Stimulated activated naive CD4-positive, alpha-beta T cell treated with Interleukin-2 at 50 U/mL for 16 hours (primary cell): ENCODE measurements around the gene OXSR1.
"Not testable (repeated sequence)": the region's sequence is repeated elsewhere in the genome, so short reads cannot be mapped to it uniquely, and the experiment has no call there.

ENCODE experiments used
- DNase-seq: peaks from one replicate; lab custom pipeline; 2025; lab: John Stamatoyannopoulos, UW

The OXSR1 gene

DNA sequence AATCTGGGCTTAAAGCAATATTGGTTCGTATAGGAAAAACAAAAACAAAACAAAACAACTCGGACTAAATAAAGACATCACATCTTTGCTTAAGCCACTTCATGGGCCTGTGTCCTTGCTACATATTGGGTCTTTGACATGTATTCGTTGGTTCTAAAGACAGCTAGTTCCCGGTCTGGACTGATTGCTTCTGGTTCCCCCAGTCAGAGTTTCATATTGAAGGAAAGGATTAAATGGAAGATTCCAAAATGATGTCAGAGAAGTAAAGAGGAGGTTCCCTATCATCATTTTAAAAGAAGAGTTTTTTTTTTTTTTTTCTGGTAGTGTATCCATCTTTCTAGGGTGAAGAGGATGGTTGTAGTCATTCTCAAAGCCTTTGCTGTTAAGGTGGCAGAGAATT, 2.3 kb downstream of the OXSR1 start:
- no peak for DNase-seq

DNA sequence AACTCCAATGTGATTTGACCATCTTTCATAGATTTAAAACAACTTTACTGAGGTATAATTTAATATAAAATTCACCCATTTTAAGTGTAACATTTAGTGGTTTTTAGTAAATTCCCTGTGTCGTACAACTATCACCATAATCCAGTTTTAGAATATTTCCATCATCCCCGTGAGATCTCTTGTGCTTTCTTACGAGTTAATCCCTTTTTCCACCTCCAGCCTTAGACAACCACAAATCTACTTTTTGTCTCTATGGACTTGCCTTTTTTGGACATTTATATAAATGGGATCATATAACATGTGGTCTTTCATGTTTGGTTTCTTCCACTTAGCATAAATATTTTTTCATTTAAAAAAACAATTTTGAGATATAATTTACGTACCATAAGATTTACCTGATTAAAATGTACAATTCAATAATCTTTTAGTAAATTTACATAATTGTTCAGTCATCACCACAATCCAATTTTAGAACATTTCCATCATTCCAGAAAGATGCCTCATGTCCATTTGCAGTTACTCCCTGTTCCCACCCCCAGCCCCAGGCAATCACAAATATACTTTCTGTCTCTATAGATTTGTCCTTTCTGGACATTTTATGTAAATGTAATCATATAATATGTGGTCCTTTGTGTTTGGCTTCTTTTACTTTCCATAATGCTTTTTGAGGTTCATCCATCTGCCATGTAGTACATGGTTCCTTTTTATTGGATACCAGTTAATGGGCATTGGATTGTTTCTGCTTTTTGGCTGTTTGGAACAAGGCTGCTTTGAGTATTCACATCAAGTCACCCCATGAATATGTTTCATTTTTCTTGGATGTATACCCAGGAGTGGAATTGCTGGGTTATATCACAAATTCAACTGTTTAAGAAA, 3.1 kb downstream of the OXSR1 start:
- DNase-seq = no peak

DNA sequence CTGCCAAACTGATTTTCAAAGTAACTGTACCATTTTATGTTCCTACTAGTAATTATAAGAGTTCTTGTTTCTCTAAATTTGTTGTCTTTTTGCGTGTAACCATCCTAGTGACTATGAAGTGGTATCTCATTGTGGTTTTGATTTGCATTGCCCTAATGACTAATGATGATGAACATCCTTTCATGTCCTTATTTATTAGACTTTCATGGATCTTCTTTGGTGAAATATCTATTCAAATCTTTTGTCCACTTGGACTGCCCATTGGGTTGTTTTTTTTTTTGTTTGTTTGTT, 3.6 kb downstream of the OXSR1 start:
- DNase-seq = no peak

DNA sequence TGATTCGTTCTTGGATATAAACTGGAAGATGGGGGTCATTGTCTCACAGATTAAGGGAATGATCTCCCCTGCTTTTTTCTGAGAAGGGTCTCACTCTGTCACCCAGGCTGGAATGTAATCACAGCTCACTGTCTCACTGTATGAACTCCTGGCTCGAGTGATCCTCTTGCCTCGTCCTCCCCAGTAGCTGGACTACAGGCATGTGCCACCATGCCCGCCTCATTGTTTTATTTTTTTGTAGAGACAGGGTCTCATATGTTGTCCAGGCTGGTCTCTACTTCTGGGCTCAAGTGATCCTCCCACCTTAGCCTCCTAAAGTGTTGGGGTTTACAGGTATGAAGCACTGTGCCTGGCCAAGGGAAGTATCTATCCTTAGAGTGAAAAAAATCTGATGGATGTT, 5.4 kb downstream of the OXSR1 start:
- DNase-seq = no peak

DNA sequence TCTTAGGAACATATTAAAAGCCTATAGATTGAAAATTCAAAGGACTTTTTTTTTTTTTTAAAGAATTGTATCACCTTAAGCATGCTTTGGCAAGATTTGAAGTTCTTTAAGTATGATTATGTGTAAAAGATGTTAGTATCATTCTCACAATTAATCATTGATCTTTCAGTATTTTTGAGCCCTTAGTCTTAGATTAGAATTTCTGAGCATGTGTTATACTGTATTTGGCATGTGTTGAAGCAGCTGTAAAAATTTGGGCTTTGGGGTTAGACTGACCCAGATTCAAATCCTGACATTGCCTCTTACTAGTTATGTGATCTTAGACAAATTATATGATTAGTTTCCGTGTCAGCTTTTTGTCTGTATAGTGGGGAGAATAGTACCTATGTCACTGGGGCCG, 6.3 kb downstream of the OXSR1 start:
- DNase-seq = no peak

DNA sequence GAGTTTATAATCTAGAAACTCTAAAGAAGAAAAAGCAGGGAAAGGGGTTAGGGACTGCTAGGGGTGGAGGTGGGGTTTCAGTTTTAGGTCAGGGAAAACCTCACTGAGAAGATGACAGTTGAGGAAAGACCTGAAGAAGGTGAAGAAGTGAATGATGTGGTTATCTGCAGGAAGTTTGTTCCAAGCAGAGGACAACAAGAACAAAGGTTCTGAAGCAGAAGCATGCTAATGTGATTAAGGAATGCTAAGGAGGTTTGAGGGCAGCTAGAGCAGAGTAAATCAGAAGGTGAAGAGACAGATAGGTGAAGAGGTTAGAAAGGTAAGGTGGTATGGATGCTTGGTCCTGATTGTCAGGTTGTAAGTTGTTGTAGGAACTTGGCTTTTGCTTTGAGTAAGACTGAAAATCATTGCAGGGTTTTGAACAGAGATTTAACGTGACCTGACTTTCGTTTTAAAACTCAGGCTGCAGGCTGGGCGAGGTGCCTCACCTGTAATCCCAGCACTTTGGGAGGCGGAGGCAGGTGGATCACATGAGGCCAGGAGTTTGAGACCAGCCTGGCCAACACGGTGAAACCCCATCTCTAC, 8.6 kb downstream of the OXSR1 start:
- DNase-seq = no peak

DNA sequence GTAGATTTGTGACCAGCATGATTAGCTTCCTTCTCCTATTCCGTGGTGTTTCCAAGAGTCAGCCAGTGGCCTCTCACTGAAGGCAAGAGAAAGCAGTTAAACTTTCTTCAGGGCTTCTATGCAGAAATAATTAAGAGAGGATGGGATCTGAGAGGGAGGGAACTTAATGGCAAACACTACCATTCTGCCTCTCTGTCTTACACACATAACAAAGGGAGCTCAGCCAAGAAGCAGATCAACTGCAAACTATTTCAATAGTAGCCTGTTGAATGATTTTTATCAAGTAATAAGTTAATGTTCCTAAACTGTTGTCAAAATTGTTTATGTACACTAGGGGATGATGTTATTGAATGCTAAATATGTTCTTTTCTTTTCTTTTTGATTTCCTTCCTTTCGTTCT, 11.8 kb downstream of the OXSR1 start:
- no peak for DNase-seq

DNA sequence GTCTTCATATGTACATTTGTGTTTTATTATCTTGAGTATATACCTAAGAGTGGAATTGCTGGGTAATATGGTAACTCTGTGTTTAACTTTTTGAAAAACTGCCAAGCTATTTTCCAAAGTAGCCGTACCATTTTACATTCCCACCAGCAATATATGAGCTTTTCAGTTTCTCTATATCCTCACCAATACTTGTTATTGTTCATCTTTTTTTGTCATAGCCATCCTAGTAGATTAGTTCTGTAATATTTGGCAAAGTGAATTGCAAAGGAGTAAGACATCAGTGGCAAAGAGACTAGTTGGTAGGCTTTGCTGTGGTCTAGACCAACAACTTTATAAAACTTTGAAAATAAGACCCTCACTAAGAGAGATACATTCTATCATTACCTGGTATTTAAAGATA, 21.4 kb downstream of the OXSR1 start:
- no peak for DNase-seq

DNA sequence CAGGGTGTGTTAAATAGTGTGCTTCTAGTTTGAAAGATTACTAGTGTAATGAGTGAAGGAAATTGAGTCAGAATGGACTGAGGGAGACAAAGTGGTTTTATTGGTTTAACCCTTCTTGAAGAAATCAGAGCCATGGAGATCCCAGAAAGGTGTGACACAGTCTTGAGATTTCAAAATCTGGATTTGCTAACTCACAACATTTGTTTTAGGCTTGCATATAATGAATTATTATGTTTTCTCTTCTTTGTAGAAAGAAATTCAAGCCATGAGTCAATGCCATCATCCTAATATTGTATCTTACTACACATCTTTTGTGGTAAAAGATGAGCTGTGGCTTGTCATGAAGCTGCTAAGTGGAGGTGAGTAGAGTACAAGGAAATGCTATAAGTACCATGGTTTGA, 25.1 kb downstream of the OXSR1 start:
- no peak for DNase-seq

DNA sequence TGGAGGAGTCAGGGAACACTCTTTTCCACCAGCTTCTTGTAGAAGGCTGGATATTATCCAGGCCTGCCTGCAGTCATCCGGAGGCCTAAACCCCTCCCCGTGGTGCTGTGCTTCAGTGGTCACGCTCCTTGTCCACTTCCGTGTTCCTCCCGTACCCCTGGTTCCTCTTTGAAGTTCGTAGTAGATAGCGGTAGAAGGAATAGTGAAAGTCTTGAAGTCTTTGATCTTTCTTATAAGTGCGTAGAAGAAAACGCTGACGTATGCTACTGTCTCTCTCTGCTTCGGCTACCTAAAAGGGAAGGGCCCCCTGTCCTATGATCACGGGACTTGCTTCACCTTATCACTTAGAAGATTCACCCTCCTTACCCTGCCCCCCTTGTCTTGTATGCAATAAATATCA, 37.6 kb downstream of the OXSR1 start:
- not testable (repeated sequence) for DNase-seq

DNA sequence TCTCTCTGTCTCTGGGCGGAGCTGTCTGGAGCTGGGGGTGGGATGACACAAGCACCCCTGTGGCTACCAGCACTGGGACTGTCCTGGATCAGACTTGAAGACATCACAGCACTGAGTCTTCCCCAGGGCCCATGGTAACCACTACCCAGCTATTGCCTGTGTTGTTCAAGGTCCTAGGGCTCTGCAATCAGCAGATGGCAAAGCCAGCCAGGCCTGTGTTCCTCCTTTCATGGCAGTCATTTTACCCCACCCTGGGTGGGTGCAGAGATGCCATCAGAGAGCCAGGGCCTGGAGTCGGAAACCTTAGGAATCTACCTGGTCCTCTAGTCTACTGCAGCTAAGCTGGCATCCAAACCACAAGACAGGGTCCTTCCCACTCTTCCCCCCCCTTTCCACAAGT, 38.4 kb downstream of the OXSR1 start:
- no peak for DNase-seq

DNA sequence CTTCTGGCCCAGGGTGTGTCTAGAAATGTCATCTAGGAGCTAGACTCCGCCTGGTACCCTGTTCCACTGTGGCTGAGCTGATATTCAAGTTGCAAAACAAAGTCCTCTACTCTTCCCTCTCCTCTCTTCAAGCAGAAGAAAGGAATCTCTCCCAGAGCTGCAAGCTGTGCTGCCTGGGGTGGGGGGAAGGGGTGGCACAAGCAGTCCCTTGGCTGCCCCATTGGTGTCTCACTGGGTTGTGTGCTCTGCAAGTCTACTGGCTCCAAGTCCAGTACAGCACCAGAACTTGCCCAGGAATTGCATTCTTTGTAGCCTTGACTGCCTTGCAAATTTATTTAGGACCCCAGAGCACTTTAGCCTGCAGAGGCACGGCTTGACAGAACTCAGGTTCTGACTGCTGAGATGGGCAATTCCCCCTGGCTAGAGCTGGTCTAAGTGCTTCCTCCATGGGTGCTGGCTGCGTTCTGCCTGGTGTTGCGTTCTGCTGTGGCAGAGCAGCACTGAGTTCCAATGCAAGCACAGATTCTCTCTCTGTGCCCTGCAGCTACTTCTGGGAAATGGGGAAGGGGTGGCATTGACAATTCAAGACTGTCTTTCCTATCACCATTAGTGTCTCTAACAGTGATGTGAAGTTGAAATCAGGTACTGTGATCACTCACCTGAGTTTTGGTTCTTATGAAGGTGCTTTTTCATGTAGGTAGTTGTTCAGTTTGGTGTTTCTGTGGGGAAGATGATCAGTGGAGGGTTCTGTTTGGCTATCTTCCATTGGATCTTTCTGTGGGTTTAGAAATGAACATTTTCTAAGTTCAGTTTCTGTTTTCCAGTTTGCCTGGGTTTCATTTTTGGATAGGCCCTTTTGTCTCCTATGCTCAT, 39.5 kb downstream of the OXSR1 start:
- no peak for DNase-seq

DNA sequence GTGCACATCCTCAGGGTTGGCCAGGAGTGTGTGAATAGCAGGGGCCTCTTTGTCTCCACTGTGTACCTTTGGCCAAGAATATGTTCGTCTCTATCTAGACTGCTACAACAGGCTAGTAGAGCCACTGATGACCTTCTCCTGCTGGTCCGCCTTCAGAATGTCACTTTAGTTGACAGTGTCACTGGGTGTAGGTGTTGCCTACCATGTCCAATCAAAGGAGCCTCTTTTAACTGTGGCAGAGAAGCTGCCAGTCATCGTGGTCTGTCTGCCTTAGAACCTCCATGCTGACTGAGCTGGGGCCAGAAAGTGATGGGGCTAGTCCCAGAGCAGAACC, 40.1 kb downstream of the OXSR1 start:
- no peak for DNase-seq

DNA sequence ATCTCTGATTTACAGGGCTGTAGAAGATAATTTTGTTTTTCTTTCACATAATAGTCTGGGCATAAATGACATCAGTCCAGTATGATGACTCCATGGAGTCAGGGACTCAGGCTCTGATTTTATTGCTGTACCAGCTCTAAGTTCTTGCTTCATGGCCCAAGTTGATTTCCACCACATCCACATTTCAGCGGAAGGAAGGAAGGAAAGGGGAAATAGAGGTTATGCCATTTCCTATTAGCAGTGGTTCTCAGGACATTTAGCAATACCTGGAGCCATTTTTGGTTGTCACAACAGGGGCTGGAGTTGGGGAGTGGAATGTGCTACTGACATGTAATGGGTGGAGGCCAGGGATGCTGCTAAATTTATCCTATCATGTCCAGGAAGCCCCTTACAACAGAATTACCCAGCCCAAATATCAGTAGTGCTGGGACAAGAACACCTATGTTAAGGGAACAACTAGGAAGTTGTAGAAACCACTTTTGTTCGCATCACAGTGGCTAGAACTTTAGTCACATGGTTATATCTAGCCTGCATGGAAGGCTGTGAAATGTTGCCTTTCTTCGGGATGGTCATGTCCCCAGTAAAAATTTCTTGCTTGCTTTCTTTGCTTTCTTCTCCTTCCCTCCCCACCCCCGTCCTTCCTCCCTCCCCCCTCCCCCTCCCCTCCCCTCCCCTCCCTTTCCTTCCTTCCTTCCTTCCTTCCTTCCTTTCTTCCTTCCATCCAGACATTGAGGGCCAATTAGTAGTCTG, 42.1 kb downstream of the OXSR1 start:
- no peak for DNase-seq

DNA sequence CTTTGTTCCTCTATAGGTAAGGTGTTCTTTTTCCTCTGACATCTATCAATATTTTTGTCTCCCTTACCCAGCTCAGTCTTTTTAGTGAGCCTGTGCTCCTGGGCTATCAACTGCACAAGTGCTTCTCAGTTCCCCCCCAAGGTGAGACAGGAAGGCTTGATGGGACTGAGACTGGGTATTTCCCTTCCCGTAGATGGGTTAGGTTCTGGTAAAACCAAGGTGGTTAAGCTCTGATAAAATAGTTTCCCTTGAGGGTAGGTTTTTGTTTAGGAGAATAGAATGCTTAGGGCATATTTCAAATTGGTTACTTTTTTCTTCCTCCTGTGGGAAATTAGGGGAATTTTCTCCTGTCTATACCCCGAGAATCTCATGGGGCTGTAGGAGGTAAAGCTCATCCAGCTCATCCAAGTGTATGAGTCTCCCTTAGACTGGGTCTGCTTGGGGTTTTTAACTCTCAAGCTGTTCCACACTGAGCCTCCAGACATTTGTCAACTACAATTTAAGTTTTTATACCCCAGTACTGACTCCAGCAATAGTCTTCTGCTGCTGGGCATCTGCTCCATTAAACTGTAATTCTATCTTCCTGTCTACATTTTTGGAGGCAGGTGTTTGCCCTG, 44.9 kb downstream of the OXSR1 start:
- DNase-seq = no peak

DNA sequence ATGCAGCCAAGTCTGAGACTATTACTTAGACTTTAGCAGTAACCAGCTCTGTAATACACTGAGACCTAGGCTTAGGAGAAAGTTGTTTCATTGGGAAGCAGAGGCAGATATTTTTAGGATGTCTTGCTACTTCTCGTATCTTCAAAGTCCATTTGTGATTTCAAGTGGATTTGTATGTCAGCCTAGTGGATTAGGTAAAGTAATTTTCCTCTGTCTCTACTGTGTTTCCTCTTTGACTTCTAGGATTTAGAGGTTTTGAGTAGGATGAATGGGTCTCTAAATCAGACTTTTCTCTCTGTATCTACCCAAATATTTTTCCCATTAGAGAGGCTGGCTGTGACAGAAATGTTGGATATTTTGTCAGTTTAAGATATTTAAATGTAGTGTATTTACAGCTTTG, 46.8 kb downstream of the OXSR1 start:
- DNase-seq = no peak

DNA sequence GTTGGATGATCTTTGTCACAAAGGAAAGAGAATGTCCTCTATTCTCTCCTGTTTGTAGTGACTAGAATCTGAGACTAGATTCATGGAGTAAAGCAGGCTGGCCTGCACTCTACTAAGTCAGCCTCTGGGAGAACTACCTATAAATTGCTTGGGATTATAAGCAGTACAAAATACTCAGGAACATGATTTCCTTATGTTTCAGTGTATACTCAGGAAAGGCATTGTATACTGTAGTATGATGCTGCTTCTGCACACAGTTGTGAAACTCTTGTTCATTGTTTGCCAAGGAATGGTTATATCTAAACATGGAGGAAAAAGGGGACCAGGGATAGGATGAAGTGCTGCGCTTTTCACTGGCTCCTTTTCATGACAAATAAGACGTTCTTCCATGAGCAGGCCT, 49.2 kb downstream of the OXSR1 start:
- DNase-seq = no peak

DNA sequence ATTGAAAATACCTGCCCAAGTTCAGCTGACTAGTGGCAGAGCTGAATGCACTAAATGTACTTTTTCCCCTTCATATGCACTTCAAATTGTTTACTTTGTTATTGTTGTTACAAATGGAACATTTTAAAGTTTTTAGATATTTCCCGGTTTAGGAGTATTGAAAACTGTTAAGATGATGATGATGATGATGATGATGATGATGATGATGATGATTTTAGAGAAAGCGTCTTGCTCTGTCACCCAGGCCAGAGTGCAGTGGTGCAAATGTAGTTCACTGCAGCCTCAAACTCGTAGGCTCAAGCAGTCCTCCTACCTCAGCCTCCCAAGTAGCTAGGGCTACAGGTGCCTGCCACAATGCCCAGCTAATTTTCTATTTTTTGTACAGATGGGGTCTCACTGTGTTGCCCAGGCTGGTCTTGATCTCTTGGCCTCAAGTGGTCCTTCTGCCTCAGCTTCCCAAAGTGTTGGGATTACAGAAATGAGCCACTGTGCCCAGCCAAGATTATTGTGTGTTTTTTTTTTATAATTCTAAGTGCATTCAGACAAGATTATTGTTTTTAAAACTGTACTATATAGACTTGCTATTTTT, 54.4 kb downstream of the OXSR1 start:
- DNase-seq = no peak

DNA sequence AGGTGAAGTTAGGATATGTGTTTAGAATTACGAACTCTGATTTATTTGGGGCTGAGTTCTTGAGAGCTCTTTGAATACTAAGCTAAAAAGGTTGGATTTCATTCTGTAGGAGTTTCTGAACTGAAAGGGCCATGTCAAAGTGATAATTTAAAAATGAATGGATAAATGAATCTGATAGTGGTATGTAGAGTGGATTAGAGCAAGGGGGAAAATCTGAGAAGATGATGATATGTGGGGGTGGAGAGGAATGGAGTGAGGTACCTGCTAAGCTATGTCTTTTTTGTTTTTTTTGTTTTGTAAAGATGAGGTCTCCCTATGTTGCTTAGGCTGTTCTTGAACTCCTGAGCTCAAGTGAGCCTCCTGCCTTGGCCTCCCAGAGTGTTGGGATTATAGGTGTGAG, 55.7 kb downstream of the OXSR1 start:
- no peak for DNase-seq

DNA sequence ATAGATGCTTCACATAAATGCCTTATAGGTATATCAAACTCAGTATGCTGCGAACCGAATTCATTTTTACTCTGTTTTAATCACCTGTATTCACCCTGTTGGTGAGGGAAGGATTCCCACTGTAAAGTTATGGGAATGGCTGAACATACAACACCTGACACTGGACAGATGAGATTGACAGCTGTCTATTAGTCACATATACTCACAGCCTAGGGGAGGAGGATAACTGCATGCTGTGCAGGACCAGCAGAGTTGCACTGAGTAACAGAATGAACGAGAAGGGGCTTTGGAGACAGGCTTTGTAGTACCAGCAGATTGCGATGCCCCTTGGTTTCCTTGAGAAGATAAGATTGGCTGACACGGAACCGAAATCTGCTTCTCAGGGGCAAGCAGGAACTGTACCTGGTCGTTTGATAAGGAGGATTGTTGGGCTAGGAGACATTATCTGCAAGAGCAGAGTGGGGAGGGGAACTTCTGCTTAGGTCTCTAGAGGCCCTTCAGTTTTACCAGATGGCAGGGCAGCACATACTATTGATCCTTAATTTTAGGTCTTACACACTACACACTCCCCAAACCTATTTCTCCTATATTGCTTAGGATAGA, 56.8 kb downstream of the OXSR1 start:
- no peak for DNase-seq

DNA sequence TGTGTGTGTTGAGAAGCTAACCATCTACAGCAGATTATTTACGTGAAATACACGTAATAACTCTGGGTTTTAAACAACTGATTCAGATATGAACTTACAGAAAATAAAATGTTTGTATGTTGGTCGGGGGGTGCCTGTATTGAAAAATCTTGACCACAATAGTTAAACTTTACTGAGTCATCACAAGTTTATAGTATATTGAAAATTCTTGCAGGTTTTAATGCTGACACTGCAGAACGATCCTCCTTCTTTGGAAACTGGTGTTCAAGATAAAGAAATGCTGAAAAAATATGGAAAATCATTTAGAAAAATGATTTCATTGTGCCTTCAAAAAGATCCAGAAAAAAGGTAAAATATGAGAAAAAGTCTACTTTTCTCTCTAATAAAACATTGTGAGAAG, 59.0 kb downstream of the OXSR1 start:
- DNase-seq = no peak
